IPS-NIHi11 (cell line): ENCODE data around the gene USF2.

Experiments
- DNase-seq: peaks from one replicate; pipeline ENCODE4 v3.0.0; 2012; ENCODE audit warnings: mixed read lengths, low spot score

USF2 gene

DNA sequence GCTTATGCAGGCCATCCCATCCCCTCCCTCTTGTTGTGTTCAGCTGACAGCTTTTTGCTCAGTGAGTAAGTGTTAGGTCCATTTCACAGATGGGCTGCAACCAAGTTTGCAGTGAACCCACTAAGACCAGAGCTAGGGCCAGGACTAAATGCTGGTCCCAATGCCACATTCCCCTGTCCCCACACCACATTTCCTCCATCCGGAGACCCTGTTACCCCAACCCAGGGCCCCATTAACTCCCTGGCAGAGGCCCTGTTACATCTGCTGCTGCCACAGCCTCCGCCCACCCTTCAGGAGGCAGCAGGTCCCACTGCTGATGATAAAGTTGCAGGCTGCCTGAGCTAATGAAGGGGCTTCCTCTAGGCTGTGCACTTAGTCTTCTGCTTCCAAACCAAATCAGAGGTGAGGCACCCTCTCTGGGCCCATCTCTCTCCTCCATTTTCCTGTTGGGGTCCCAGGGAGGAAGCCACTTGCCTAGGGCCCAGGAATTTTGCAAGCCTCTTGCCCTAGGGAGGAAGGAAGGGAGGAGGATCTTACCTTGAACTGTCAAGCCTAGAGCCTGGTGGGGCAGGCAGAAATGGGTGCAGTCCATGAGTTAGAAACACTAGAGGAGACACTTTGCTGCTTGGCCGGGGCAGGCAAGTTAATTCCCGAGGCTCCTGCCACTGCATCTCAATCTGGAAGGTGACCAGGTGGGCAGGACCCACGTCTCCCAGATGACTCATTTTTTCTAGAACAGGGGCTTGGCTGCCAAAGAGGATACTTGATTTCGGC, 3.4 kb upstream of the USF2 start:
- no peak for DNase-seq

DNA sequence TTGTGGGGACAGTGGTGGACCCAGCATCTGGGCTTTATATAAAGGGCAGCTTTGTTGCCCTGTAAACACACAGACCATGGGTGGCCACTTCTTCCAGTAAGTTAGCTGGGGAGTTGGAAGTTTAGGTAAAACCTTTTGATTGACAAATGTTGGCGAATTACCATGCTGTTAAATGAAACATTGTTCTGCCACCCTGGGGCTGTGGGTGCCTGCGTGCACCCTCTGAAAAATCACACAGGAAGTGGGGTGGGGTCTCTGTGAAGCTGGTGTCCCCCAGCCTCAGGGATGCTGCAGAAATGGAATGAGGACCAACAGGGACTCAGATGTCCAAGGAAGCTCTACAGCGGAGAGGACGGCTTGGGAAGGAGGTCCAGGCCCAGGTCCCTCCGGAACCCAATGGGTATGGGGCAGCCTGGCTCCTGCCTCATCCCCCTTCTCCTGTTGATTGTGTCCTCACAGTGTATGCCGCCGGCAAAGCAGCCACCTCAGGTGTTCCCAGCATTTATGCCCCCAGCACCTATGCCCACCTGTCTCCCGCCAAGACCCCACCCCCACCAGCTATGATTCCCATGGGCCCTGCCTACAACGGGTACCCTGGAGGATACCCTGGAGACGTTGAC, 2.8 kb upstream of the USF2 start:
- DNase-seq = no peak

DNA sequence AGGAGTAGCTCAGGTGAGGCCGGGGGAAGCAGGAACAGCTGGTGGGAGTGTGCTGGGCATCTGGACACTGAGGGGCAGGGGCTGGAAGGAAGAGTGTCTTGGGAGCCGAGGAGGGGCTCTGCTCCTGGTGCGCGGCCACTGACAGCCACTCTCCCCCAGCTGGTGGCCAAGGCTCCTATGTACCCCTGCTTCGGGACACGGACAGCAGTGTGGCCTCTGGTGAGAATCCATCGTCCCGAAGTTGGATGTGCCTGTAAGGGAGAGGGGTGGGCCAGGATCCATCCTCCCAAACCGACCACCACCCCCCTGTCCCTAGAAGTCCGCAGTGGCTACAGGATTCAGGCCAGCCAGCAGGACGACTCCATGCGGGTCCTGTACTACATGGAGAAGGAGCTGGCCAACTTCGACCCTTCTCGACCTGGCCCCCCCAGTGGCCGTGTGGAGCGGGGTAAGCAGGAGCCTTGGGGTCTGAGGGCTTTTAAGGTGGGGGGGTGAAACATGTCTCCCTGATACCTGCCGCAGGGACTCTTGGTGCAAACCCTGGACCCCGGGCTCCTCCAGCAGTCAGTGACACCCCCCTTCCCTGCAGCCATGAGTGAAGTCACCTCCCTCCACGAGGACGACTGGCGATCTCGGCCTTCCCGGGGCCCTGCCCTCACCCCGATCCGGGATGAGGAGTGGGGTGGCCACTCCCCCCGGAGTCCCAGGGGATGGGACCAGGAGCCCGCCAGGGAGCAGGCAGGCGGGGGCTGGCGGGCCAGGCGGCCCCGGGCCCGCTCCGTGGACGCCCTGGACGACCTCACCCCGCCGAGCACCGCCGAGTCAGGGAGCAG, 2.0 kb upstream of the USF2 start:
- DNase-seq = no peak

DNA sequence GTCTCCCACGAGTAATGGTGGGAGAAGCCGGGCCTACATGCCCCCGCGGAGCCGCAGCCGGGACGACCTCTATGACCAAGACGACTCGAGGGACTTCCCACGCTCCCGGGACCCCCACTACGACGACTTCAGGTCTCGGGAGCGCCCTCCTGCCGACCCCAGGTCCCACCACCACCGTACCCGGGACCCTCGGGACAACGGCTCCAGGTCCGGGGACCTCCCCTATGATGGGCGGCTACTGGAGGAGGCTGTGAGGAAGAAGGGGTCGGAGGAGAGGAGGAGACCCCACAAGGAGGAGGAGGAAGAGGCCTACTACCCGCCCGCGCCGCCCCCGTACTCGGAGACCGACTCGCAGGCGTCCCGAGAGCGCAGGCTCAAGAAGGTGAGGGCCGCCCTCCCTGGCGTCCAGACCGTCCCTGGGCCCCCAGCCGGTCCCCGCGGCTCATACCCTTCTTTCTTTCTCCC, 1.4 kb upstream of the USF2 start:
- peak; percentile 53 for DNase-seq

DNA sequence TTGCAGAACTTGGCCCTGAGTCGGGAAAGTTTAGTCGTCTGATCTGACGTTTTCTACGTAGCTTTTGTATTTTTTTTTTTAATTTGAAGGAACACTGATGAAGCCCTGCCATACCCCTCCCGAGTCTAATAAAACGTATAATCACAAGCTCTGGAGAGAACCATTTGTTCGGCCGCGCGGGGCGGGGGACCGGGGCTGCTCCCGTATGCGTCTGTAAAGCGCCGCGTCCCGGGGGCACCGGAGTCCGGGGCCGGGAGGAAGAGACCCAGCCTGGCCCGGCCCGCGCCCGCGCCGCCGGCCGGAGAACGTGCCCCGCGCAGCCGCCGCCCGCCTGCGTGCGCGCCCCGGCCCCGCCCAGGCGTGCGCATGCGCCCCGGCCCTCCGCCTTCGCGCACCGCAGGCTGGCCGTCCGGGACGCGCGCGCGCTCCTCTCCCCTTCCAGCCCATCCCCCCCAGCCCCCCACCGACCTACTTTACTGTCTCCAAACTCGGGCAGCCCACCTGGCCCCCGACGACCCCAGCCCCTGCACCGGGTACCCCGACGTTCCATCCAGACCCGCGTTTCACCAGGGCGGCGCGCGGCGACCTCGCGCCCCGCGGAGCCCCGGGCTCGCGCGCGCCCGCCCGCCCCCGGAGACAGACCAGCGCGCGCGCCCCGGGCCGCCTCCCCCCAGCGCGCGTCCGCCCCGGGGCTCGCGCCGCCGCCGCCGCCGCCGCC, 785 bp upstream of the USF2 start:
- peak; percentile 99 for DNase-seq

DNA sequence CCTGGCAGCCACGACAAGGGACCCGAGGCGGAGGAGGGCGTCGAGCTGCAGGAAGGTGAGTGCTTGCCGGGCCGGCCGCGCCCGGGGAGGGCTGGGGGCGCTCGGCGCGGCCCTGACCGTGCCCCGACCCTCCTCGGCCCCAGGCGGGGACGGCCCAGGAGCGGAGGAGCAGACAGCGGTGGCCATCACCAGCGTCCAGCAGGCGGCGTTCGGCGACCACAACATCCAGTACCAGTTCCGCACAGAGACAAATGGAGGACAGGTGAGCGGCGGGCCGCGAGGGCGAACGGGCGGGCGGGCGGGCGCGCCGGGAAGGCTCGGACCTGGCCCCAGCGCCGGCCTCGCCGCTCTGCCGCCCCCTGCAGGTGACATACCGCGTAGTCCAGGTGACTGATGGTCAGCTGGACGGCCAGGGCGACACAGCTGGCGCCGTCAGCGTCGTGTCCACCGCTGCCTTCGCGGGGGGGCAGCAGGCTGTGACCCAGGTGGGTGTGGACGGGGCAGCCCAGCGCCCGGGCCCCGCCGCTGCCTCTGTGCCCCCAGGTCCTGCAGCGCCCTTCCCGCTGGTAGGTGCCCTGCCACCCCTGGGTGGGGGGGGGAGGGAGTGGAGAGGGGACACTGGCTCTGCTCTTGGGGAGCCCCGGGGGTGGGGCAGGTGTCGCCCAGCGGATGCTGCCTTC, 816 bp downstream of the USF2 start:
- DNase-seq = peak; percentile 94

DNA sequence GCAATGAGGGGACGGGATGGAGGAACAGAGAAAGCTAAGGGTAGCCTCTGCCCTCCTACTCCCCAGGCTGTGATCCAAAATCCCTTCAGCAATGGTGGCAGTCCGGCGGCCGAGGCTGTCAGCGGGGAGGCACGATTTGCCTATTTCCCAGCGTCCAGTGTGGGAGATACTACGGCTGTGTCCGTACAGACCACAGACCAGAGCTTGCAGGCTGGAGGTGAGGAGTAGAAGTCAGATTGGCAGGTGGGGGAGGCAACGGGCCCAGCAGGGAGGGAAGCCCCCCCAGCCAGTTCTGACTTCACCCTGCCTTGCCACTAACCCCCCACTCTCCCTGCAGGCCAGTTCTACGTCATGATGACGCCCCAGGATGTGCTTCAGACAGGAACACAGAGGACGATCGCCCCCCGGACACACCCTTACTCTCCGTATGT, 1.6 kb downstream of the USF2 start:
- DNase-seq = no peak

DNA sequence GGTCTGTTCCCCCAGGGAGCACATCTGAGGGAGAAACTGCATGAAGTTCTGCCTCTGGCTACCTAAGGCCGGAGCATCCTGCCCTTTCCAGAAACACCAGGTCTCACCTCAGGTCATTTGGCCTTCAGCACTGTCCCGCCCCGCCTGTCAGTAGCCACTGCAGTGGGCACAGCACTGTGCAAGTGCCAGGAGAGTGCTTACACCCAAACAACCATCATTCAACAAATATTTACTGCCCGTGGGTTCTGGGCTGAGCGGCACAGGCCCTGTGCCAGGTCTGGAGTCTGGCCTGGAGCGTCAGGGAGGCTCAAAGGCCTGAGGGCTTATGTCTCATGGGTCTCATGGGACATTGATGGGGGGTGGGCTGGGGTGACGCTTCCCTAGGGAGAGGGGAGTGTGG, 2.8 kb downstream of the USF2 start:
- no peak for DNase-seq

DNA sequence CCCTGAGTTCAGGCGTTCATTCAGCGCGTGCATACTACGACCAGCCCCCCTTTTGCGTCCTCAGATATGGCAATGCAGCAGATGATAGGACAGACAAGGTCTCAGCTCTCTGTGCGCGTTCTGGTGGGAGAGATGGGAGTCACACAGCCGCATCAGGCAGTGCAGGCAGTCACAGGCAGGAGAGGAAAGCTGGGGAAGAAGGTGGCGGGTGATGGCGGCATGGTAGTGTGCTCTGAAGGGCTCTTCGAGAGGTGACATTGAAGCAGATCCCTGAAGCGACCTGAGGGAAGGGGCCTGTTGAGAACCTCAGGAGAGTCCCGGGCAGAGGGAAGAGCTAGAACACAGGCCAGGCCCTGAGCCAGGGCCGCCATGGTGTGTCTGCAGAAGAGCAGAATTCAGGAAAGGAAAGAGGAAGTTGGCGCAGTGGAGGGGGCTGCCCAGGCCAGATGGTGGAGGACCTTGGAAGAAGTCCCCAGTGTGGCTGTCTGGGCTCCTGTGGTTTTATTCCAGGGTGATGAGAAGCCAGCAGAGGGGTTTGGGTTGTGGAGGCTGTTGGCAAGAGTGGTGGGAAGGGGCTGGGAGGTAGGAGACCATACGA, 3.5 kb downstream of the USF2 start:
- no peak for DNase-seq

DNA sequence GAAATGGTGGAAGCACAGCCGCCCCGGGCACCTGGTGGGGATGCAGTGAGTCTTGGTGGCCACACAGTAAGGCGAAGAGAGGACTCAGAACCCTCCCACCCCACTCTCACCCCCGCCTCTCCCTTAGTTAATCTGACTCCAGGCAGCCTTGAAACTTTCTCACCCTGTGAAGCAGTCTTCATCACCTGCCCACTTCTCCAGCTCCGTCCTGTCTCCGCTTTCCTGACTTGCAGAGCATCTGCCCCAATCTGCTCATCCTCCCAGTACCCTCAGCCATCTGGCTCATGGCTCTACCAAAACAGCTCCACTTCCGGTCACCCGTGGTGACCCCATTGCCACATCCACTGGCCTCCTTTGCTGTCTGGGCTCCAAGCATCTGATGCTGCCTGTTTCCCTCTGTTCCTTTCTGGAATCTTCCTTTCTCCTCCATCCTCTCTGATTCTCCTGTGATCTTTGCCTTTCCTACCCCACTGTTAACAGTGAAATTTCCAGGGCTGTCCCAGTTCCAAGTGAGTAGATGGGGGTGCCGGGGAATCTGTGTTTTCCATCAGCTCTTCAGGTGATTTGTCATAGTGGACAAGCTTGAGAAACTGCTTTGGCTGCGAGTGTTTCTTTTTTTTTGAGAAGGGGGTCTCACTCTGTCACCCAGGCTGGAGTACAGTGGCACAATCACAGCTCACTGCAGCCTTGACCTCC, 4.3 kb downstream of the USF2 start:
- no peak for DNase-seq

DNA sequence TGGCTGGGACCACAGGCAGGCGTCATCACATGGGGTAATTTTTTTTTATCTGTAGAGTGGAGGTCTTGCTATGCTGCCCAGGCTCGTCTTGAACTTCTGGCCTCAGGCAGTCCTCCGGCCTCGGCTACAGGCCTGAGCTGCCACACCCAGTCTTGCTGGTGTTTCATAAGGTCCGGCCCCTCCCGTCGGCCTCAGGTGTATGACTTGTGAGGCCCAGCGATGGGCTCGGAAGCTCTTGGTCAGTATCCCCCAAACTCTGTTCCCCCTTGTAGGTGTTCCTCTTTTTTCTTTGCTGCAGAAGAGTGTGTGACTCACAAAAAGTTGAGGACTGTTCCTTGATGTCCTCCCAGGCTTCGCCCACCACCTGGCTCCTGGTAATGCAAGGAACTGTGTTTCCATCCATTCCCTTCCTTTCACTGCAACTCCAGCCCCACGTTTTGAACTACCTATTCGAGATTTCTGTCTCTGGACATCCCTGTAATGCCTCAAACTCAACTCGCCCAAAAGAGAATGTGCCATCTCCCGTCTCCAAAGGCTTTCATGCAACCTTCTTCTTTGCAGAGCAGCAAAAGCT, 5.0 kb downstream of the USF2 start:
- no peak for DNase-seq

DNA sequence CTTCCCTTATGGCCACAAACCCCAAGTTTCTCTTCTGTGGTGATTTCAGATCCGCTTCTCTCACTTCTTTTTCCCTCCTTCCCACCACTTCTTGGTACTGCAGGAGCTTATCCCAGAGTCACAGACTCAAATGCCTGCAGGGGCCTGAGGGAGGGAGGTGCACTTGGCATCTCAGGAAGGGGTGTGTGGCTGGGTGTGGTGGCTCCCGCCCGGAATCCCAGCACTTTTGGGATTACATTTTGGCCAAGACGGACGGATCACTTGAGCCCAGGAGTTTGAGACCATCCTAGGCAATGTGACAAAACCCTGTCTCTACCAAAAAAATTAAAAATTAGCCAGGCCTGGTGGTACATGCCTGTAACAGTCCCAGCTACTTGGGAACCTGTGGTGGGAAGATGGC, 5.6 kb downstream of the USF2 start:
- DNase-seq = no peak

DNA sequence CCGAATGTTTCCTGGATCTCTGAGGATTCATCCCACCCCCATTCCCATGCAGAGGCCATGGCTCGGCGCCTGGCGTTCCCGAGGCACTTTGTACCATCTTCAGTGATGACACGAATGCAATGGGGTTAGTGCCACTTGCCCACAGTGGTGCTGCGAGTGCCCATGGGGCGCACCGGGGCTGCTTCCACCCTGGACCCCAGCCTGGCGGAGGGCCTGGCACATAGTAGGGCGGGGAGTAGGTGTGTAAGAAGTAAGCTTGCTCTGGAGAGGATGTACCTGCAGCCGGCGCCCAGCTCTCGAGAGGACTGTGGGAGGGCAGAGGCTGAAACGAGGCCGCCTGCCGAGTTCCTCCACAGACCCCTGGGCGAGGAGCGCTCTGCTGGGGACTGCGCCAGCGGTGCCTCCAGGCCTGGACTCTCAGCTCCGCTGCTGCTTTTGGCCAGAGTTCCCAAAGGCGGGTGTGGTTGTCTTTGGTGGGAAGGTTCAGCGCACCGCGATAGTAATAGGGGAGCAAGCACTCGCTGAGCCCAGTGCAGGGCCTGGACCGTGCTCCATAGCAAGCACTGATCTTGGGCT, 8.0 kb downstream of the USF2 start:
- DNase-seq = no peak

DNA sequence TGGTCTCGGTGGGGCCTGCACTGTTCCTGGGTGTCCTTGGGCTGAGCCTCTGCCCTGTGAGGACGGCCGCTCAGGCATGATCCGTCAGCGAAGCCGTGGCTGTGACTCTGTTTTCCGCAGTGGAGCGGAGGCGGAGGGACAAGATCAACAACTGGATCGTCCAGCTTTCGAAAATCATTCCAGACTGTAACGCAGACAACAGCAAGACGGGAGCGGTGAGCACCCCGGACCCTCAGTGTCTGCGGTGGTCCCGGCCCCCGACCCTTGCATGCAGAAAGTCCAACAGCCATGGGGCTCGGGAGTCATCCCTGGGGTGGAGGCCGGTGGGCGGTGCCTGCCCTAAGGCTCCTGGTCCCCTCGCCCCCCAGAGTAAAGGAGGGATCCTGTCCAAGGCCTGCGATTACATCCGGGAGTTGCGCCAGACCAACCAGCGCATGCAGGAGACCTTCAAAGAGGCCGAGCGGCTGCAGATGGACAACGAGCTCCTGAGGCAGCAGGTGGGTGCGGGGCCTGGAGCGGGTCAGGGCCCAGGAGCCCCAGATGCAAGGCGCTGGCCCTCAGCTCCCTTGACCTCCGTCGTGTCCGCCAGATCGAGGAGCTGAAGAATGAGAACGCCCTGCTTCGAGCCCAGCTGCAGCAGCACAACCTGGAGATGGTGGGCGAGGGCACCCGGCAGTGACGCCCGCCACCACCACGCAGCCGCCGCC, 10.0 kb downstream of the USF2 start:
- DNase-seq = no peak

DNA sequence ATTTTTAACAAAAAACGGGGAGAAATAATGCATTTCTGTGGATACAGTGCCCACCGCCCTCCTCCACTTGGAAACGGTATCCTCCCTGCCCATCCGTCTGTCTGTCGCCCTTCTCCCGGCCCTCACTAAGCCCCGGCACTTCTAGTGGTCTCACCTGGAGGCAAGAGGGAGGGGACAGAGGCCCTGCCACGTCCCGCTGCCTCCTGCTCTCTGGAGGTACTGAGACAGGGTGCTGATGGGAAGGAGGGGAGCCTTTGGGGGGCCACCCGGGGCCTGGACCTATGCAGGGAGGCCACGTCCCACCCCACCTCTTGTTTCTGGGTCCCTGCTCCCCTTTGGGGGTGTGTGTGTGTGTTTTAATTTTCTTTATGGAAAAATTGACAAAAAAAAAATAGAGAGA, 10.6 kb downstream of the USF2 start:
- DNase-seq = no peak

DNA sequence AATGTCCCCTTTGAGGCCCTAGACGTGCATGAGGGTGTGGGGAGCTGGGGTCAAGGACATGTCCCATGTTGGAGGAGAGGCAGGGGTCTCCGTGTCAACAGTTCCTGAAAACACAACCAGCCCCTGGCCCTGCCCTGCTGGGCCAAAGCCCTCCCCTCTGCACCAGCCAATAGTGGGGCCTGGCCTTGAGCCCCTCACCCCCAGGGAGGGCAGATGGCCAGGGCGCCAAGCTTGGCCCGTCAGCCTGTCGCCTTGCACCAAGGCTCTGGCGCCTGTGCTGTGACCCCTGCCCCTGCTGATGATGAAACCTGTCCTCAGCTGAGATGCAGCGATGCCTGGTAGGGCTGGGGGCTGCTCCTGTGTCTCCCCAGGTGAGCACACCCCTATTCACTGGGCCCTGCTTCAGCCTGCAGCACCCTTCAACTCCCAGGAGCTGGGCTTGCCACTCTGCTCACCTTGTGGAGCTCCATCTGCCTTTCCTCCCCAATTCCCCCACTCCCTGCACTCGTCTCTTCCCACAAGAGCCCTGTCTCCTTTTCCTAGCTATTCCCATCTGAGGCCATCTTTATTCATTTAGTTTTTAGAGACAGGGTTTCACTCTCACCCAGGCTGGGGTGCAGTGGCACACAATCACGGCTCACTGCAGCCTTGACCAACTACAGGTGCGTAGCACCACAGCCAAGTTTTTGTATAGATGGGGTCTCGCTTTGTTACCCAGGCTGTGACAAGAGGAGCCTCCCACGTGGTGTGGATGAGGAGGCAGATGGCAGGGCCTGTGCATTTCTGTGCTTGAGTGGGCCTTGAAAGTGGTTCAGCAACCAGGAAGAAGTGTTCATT, 11.4 kb downstream of the USF2 start:
- no peak for DNase-seq

DNA sequence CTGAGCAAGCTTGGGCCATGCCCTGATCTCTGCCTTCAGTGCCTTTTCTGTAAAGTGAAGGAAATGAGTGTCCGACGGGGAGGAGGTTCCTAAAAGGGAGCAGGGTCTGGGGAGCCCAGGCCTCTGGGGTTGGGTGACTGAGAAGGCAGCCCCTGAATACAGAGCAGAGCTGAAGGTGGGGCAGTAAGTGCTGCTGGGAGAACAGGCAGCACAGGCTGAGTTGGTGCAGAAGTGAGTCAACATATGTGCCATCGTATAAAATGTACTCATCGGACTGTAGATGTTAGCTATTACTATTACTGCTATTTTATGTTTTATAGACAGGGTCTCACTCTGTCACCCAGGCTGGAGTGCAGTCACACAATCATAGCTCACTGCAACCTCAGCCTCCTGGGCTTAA, 12.5 kb downstream of the USF2 start:
- no peak for DNase-seq
